DOHH2 (cell line): ENCODE measurements around the gene ABCA3.

Experiments used
- H3F3A ChIP-seq: fragments of 200-600 bp; sonication (generic), shearing (Covaris generic); 2 replicates; pipeline ENCODE4 v1.6.0; 2016; ENCODE audit warnings: antibody characterized with exemption, mild to moderate bottlenecking; ENCODE audit not compliant: control insufficient read depth, insufficient read depth
- H3K27ac ChIP-seq: fragments of 200-600 bp; sonication (generic); 2 replicates; pipeline ENCODE4 v1.5.1; 2014; ENCODE audit warnings: low read depth, mild to moderate bottlenecking, low read length, moderate library complexity
- H3K27me3 ChIP-seq: fragments of 200-600 bp; sonication (generic); 2 replicates; pipeline ENCODE4 v1.6.1; 2014; ENCODE audit warnings: mild to moderate bottlenecking, low read length, mixed read lengths; ENCODE audit not compliant: control insufficient read depth
- H3K36me3 ChIP-seq: fragments of 200-600 bp; sonication (generic); 2 replicates; pipeline ENCODE4 v1.6.1; 2014; ENCODE audit warnings: mild to moderate bottlenecking, low read length, moderate library complexity, mixed read lengths; ENCODE audit not compliant: control insufficient read depth
- H3K4me1 ChIP-seq: fragments of 200-600 bp; sonication (generic); 2 replicates; pipeline ENCODE4 v1.6.1; 2014; ENCODE audit warnings: mild to moderate bottlenecking, low read length, mixed read lengths; ENCODE audit not compliant: control insufficient read depth
- H3K4me2 ChIP-seq: fragments of 200-600 bp; sonication (generic); 2 replicates; pipeline ENCODE4 v1.6.0; 2014; ENCODE audit warnings: mild to moderate bottlenecking, low read length, moderate library complexity
- H3K4me3 ChIP-seq: fragments of 200-600 bp; sonication (generic); 2 replicates; pipeline ENCODE4 v1.5.1; 2014; ENCODE audit warnings: mild to moderate bottlenecking, low read length, mixed read lengths
- H3K79me2 ChIP-seq: fragments of 200-600 bp; sonication (generic); 2 replicates; pipeline ENCODE4 v1.6.1; 2014; ENCODE audit warnings: mild to moderate bottlenecking, low read length, mixed read lengths; ENCODE audit not compliant: control insufficient read depth
- H3K9me2 ChIP-seq: fragments of 200-600 bp; sonication (generic); replicated peaks from 2 replicates; pipeline ENCODE4 v1.6.1; 2014; ENCODE audit warnings: mild to moderate bottlenecking, low read length, mixed read lengths; ENCODE audit not compliant: control insufficient read depth
- H3K9me3 ChIP-seq: fragments of 200-600 bp; sonication (generic); 2 replicates; pipeline ENCODE4 v1.6.1; 2014; ENCODE audit warnings: antibody characterized with exemption, low read length, mixed read lengths; ENCODE audit not compliant: control insufficient read depth, insufficient read depth
- H4K20me1 ChIP-seq: fragments of 200-600 bp; sonication (generic); 2 replicates; pipeline ENCODE4 v1.6.0; 2014; ENCODE audit warnings: low read depth, mild to moderate bottlenecking, antibody characterized with exemption, low read length, moderate library complexity; ENCODE audit not compliant: control insufficient read depth, insufficient read depth
- CTCF ChIP-seq: fragments of 200-600 bp; sonication (generic); IDR thresholded peaks from one replicate; pipeline ENCODE4 v1.5.1; 2014; ENCODE audit warnings: antibody characterized with exemption, mild to moderate bottlenecking, low read depth, low read length; ENCODE audit not compliant: poor library complexity, severe bottlenecking
- EZH2phosphoT487 ChIP-seq: fragments of 200-600 bp; sonication (generic); IDR thresholded peaks from 2 replicates; pipeline ENCODE4 v1.6.1; 2017; ENCODE audit warnings: borderline replicate concordance, mild to moderate bottlenecking, antibody characterized with exemption, low read length, moderate library complexity, mixed read lengths

The ABCA3 gene

GRCh38 chr16:2299121-2299914, 41.2 kb downstream of the ABCA3 start:
- Histone ChIP-seq H3K4me3 (no peak overlapping the region), H3K4me2 (no peak overlapping the region), H4K20me1 (no peaks in the 10 kb centered on the region), H3F3A (no peaks in the 10 kb centered on the region), H3K9me2 (no peaks in the 10 kb centered on the region), H3K9me3 (no peaks in the 10 kb centered on the region), H3K36me3 (no peaks in the 10 kb centered on the region), H3K27me3 (no peaks in the 10 kb centered on the region), H3K79me2 (no peaks in the 10 kb centered on the region), H3K4me1 (no peaks in the 10 kb centered on the region), H3K27ac (no peak overlapping the region)
- TF ChIP-seq CTCF (no peak), EZH2phosphoT487 (no peak)

- H3K4me2 ChIP-seq: no peak overlapping the region
- TF ChIP-seq EZH2phosphoT487 (no peak), CTCF (no peak)
- no peak overlapping the region for H3K4me3 ChIP-seq
- no peak overlapping the region for H3K27ac ChIP-seq
- H3K4me1 ChIP-seq: no peaks in the 10 kb centered on the region
- H3K27me3 ChIP-seq: no peaks in the 10 kb centered on the region
- H4K20me1 ChIP-seq: no peaks in the 10 kb centered on the region
- H3F3A ChIP-seq: no peaks in the 10 kb centered on the region
- no peaks in the 10 kb centered on the region for H3K79me2 ChIP-seq
- no peaks in the 10 kb centered on the region for H3K9me2 ChIP-seq
- no peaks in the 10 kb centered on the region for H3K36me3 ChIP-seq
- H3K9me3 ChIP-seq: no peaks in the 10 kb centered on the region
These were observed 41.9 kb downstream of the ABCA3 start for GRCh38 chr16:2298621-2299020.

GRCh38 chr16:2297506-2297860, 43.0 kb downstream of the ABCA3 start:
- Histone ChIP-seq H3K4me3 (no peak overlapping the region), H3K79me2 (no peaks in the 10 kb centered on the region), H3K4me1 (no peaks in the 10 kb centered on the region), H3K27ac (no peak overlapping the region), H3K27me3 (no peaks in the 10 kb centered on the region), H3K4me2 (no peak overlapping the region), H3K9me2 (no peaks in the 10 kb centered on the region), H4K20me1 (no peaks in the 10 kb centered on the region), H3K9me3 (no peaks in the 10 kb centered on the region), H3F3A (no peaks in the 10 kb centered on the region), H3K36me3 (no peaks in the 10 kb centered on the region)
- TF ChIP-seq CTCF (no peak), EZH2phosphoT487 (no peak)
